DOHH2 (cell line): Measurements from ENCODE around the gene CHST1.

Experiments used
- CTCF ChIP-seq: fragments of 200-600 bp; sonication (generic); IDR thresholded peaks from one replicate; pipeline ENCODE4 v1.5.1; 2014; ENCODE audit warnings: antibody characterized with exemption, mild to moderate bottlenecking, low read depth, low read length; ENCODE audit not compliant: poor library complexity, severe bottlenecking
- EZH2phosphoT487 ChIP-seq: fragments of 200-600 bp; sonication (generic); IDR thresholded peaks from 2 replicates; pipeline ENCODE4 v1.6.1; 2017; ENCODE audit warnings: borderline replicate concordance, mild to moderate bottlenecking, antibody characterized with exemption, low read length, moderate library complexity, mixed read lengths

- no peak for TF ChIP-seq CTCF
- TF ChIP-seq EZH2phosphoT487 = no peak
Observed at GRCh38 chr11:45641961-45642360, 23.5 kb downstream of the CHST1 start.
